Heart right ventricle (tissue), 16 donors: Measurements from ENCODE around the gene CNIH3. TPM values are rescaled to one million over a fixed set of nuclear protein-coding genes. Genes with fewer than 3 reads are reported as not detected.

ENCODE experiments used
- ATAC-seq, 8 donors: fragments of 200-7000 bp; cut with Tn5 transposase; one replicate each; pipeline ENCODE4 v1.9.1; 2020; ENCODE audit warnings: mild to moderate bottlenecking in 8 of 8, moderate library complexity in 8 of 8, moderate number of reproducible peaks in 1 of 8
- DNase-seq, 2 donors: peaks; one replicate each; pipeline ENCODE4 v3.0.0-alpha.2; 2020
- H3K27ac ChIP-seq, 10 donors: fragments of 200-600 bp; sonication (generic) in 2 of 10; one replicate each; pipeline versions ENCODE4 v1.5.0 to v1.8.0; 2020 to 2022; ENCODE audit warnings: mild to moderate bottlenecking in 3 of 10
- H3K27me3 ChIP-seq, 7 donors: fragments of 200-600 bp; one replicate each; pipeline ENCODE4 v1.8.0; 2021 to 2022; ENCODE audit warnings: mild to moderate bottlenecking in 2 of 7
- H3K36me3 ChIP-seq, 9 donors: fragments of 200-600 bp; sonication (generic) in 1 of 9; one replicate each; pipeline versions ENCODE4 v1.5.0 to v1.8.0; 2020 to 2022; ENCODE audit warnings: mild to moderate bottlenecking in 2 of 9
- H3K4me1 ChIP-seq, 9 donors: fragments of 200-600 bp; sonication (generic) in 1 of 9; one replicate each; pipeline versions ENCODE4 v1.5.0 to v1.8.0; 2020 to 2022; ENCODE audit warnings: mild to moderate bottlenecking in 4 of 9
- H3K4me3 ChIP-seq, 10 donors: fragments of 200-600 bp; sonication (generic) in 2 of 10; one replicate each; pipeline versions ENCODE4 v1.5.0 to v1.8.0; 2020 to 2022; ENCODE audit warnings: mild to moderate bottlenecking in 7 of 10, moderate library complexity in 2 of 10
- H3K9me3 ChIP-seq, 11 donors: fragments of 200-600 bp in 10 of 11; sonication (generic) in 2 of 11; one replicate each; pipeline versions ENCODE4 v1.5.0 to v1.8.0; 2013 to 2022; ENCODE audit warnings: mild to moderate bottlenecking in 2 of 11, control low read depth in 1 of 11, moderate library complexity in 1 of 11
- WGBS, 2 donors: extraction: QIAGEN DNeasy Blood & Tissue Kit; methylation state at CpG; one replicate each; pipeline ENCODE4 v1.1.7; 2013; ENCODE audit warnings: inconsistent platforms in 1 of 2; 5-methylcytosine and 5-hydroxymethylcytosine counted together
- intact Hi-C, 10 donors: fragments of 100-400 bp; cut with DNase I; formaldehyde crosslinking; loops; one replicate each; pipeline versions ENCODE4 v1.11.1 to v1.14.2; 2022
- polyA plus RNA-seq, 2 donors: library from polyadenylated mRNA; stranded (reverse); fragments of 200-250 nt; gene quantifications; one replicate each; pipeline ENCODE4 v1.2.3, GENCODE V29; 2013
- total RNA-seq, 10 donors: library from RNA; stranded (reverse); fragmentation: NEBNext Ultra II Directional in 3 of 10; extraction: Animal tissue kit (Norgen Biotek cat#: 25700) in 3 of 10; gene quantifications; one replicate each; pipeline versions ENCODE4 v1.2.1 to v1.2.4, GENCODE V29; 2021 to 2023
- TF ChIP-seq, protein P1 (sequence below), 9 donors: fragments of 200-600 bp; sonication (generic) in 2 of 9; IDR thresholded peaks; one replicate each; pipeline versions ENCODE4 v1.5.0 to v1.8.0; 2021 to 2022; ENCODE audit warnings: antibody characterized with exemption in 9 of 9, mild to moderate bottlenecking in 5 of 9, moderate library complexity in 1 of 9
- donor health status: Arrhythmogenic right ventricular cardiomyopathy.
- donor health status: ischemic (EF 13 %, LVEDD 7.1; RV severe dilation, severe dysfunction).
- donor health status: healthy with polysubstance abuse.
- donor health status: DM: no; HTN: yes; CAD: no.
- donor health status: DM: no; HTN: no; CAD: no.
- donor health status: ischemic (EF 25% LVEDD 6.9; RV normal size, moderate dysfunction).
- donor health status: ischemic (EF 25% LVEDD 5.7; RV mildly dilated, moderate dysfunction).
- donor health status: healthy.
- donor health status: DM: yes; HTN: yes; CAD: no.
- donor health status: Ischemic cardiomyopathy.
- donor health status: ischemic (EF 35%, LVEDD 5.7; RV mildly dilated, moderate dysfunction).
- donor health status: nonischemic (EF 11% LVEDD 7.7; RV severe dilation, severe dysfunction).
- donor health status: DM: yes; HTN: yes; CAD: no.
- donor health status: PGD.
- donor health status: ischemic (EF 29% LVEDD 5.4; RV normal size, mild dysfunction).
- donor health status: nonischemic (EF 23%, LVEDD 6.1; RV moderate dilation, normal function).

Gene CNIH3
- total and polyA plus RNA-seq, 12 donors, result 0.28 to 1.8 (median 0.83) TPM

DNA sequence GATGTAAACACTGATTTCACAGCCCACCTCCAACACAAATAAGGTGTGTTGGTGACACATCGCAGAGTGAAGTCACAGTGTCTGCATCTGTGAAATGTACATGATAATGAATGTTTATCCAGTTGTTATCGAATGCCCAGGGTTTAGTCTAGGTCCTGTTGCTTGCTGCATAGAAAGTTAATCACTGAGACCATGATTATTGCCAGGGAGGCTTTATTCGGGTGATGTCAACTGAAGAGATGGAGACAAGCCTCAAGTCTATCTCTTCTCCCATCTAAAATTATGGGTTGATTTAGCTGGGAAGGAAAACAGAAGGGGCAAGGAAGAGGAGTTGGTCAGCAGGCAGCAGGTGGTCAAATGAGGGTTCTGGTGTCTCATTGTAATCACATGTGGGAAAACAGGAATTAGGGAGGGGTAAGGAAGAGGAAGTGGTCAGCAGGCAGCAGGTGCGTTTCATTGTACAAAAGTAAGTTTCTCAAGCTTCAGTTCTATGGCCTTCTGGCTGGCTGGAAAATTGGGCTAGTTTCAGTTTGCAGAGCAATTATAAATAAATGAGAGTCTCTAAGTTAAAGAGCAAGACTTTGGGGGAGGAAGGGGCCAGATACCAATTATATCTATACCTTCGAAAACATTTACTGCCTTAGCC is 167.0 kb downstream of the CNIH3 start:
- peaks cover 0 to 22% (median 3%) of the 10 kb centered on the region in 9 donors for H3K4me1 ChIP-seq
- no peak overlapping the region for H3K4me3 ChIP-seq
- H3K27me3 ChIP-seq, result peaks cover 0 to 3% (median 0%) of the 10 kb centered on the region in 7 donors
- intact Hi-C loops, result no loop called here
- 61 to 67% methylated on average over 5 of the region's 5 CpGs for WGBS, 2 donors
- H3K27ac ChIP-seq, result peak overlapping the region in 3 of 10 donors; percentile 14 to 61 (median 24)
- ATAC-seq (no peak), DNase-seq (no peak)
- H3K9me3 ChIP-seq, result no peaks in the 10 kb centered on the region
- TF ChIP-seq, protein P1, sequence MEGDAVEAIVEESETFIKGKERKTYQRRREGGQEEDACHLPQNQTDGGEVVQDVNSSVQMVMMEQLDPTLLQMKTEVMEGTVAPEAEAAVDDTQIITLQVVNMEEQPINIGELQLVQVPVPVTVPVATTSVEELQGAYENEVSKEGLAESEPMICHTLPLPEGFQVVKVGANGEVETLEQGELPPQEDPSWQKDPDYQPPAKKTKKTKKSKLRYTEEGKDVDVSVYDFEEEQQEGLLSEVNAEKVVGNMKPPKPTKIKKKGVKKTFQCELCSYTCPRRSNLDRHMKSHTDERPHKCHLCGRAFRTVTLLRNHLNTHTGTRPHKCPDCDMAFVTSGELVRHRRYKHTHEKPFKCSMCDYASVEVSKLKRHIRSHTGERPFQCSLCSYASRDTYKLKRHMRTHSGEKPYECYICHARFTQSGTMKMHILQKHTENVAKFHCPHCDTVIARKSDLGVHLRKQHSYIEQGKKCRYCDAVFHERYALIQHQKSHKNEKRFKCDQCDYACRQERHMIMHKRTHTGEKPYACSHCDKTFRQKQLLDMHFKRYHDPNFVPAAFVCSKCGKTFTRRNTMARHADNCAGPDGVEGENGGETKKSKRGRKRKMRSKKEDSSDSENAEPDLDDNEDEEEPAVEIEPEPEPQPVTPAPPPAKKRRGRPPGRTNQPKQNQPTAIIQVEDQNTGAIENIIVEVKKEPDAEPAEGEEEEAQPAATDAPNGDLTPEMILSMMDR (IDR thresholded peaks at IDR 0.05), result no peak
- no peaks in the 10 kb centered on the region for H3K36me3 ChIP-seq

DNA sequence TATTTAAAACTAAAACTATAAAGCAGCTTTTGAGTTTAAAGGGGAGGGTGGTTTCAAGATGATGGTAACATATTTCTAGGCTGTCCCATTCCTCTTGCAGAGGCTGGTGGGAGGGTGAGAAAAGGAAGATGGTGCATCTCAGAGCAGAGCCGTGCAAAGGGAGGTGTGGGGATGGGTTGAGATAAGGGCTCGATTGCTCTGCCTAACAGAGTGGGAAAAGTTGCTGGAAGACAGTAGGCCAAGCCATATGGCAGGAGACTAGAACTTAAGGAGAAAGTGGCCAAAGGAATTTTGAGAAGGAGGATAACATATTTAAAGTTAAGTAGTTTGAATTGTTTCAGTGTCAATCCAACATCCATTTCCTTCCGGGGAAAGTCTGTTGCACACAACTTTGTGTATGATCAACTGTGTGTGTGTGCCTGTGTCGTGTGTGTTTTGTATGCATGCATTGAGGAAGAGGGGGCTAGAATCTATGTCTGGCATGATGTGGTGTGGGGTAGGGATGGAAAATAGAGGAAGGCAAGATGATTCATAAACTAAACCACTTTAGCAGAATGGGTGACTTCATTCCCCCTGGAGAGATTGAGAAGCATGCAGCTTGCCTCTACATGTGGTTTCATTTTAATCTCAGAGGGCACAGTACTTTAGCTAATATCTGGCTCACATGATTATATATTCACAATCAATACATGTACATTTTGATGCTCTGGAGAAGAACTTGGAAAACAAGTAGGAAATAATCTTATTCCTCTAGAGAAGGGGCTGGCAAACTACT is 168.3 kb downstream of the CNIH3 start:
- 56 to 58% methylated on average over 4 of the region's 4 CpGs for WGBS, 2 donors
- no peak for DNase-seq
- peak overlapping the region in 1 of 10 donors; percentile 43 for H3K27ac ChIP-seq
- ATAC-seq, result no peak
- TF ChIP-seq, protein P1 (IDR thresholded peaks at IDR 0.05), result no peak
- no peaks in the 10 kb centered on the region for H3K36me3 ChIP-seq
- H3K4me3 ChIP-seq, result no peak overlapping the region
- H3K9me3 ChIP-seq, result no peaks in the 10 kb centered on the region
- intact Hi-C loops, result no loop called here
- peaks cover 0 to 1% (median 0%) of the 10 kb centered on the region in 7 donors for H3K27me3 ChIP-seq
- peaks cover 0 to 22% (median 3%) of the 10 kb centered on the region in 9 donors for H3K4me1 ChIP-seq

DNA sequence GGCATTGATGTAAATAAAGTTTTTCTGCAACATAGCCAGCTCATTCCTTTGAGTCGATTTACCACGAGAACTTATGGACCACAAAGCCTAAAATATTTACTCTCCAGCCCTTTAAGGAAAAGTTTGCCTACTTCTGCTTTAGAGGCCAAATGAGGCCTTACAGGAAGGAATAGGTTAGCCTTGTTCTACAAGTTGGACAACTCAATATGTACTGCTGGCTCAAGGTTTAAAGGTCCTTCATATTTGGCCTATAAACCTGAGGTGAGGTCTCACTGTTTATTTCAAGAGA is 168.9 kb downstream of the CNIH3 start:
- H3K27ac ChIP-seq, result no peak overlapping the region
- H3K36me3 ChIP-seq, result no peaks in the 10 kb centered on the region
- peaks cover 0 to 22% (median 3%) of the 10 kb centered on the region in 9 donors for H3K4me1 ChIP-seq
- no peak overlapping the region for H3K4me3 ChIP-seq
- 72 to 76% methylated on average over 2 of the region's 2 CpGs for WGBS, 2 donors
- intact Hi-C loops, result no loop called here
- TF ChIP-seq, protein P1 (IDR thresholded peaks at IDR 0.05), result no peak
- ATAC-seq (no peak), DNase-seq (no peak)
- no peaks in the 10 kb centered on the region for H3K27me3 ChIP-seq
- H3K9me3 ChIP-seq, result no peaks in the 10 kb centered on the region

DNA sequence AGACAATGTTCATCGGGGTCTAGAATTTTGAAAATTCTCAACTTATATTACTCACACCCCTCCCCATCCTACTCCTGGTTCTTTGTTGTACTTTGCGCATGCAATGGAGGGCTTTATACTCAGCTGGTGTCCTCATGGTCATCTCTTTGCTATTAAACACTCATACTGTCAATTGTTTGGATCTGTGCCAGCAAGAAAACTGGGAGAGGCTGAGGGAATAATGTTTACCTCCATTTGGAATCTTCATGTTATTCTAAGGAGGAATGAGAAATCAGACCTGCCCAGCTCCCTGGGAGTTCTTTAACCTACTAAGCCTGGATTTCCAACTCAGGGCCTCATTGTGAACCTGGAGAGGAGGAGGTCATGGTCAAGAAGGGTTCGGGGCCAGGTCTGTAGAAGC is 169.5 kb downstream of the CNIH3 start:
- TF ChIP-seq, protein P1 (IDR thresholded peaks at IDR 0.05), result no peak
- no peaks in the 10 kb centered on the region for H3K27me3 ChIP-seq
- H3K27ac ChIP-seq, result no peak overlapping the region
- no peaks in the 10 kb centered on the region for H3K36me3 ChIP-seq
- ATAC-seq (no peak), DNase-seq (no peak)
- no peaks in the 10 kb centered on the region for H3K9me3 ChIP-seq
- H3K4me1 ChIP-seq, result peaks cover 0 to 22% (median 3%) of the 10 kb centered on the region in 9 donors
- H3K4me3 ChIP-seq, result no peak overlapping the region
- intact Hi-C loops, result no loop called here
- 95 to 97% methylated on average over 3 of the region's 3 CpGs for whole genome bisulfite sequencing, 2 donors
